ENCODE results near the gene ALMS1.
"Not testable (repeated sequence)": the region's sequence is repeated elsewhere in the genome, so short reads cannot be mapped to it uniquely, and the experiment has no call there.

The ALMS1 gene

GRCh38 chr2:73494031-73494430 lies 108.4 kb downstream of the ALMS1 start:
- Histone ChIP-seq H3K9me2 (replicated peaks; ENCODE audit: insufficient read depth, low read length) (no peaks in the 10 kb centered on the region), H2AFZ (ENCODE audit: low read length) (no peak overlapping the region), H3K4me2 (ENCODE audit: low read depth, low read length) (no peak overlapping the region), H3K79me2 (ENCODE audit: low read length) (no peaks in the 10 kb centered on the region), H4K20me1 (ENCODE audit: insufficient read depth, low read length) (no peaks in the 10 kb centered on the region), H3K36me3 (replicated peaks; ENCODE audit: insufficient read depth, low read length) (no peaks in the 10 kb centered on the region), H3K9me3 (replicated peaks; ENCODE audit: insufficient read depth, low read length) (no peaks in the 10 kb centered on the region), H3F3A (ENCODE audit: insufficient read depth, low read length) (no peaks in the 10 kb centered on the region), H3K27me3 (replicated peaks; ENCODE audit: insufficient read depth, low read length) (no peaks in the 10 kb centered on the region), H3K4me1 (ENCODE audit: low read length) (no peaks in the 10 kb centered on the region), H3K27ac (ENCODE audit: low read length) (no peak overlapping the region), H3K4me3 (ENCODE audit: low read length) (no peak overlapping the region), H3K9ac (ENCODE audit: low read length) (no peak overlapping the region)
- TF ChIP-seq CTCF (IDR thresholded peaks at IDR 0.05; ENCODE audit: low read length) (no peak), EZH2 (optimal IDR thresholded peaks at IDR 0.05; ENCODE audit: low read depth, low read length) (no peak), EZH2phosphoT487 (IDR thresholded peaks at IDR 0.05; ENCODE audit: low read length) (no peak)
- no peak for DNase-seq

GRCh38 chr2:73503992-73504570 lies 118.4 kb downstream of the ALMS1 start:
- Histone ChIP-seq H3K9me2 (replicated peaks; ENCODE audit: insufficient read depth, low read length) (no peaks in the 10 kb centered on the region), H3K9ac (ENCODE audit: low read length) (no peak overlapping the region), H4K20me1 (ENCODE audit: insufficient read depth, low read length) (no peaks in the 10 kb centered on the region), H3K27me3 (replicated peaks; ENCODE audit: insufficient read depth, low read length) (no peaks in the 10 kb centered on the region), H3K9me3 (replicated peaks; ENCODE audit: insufficient read depth, low read length) (no peaks in the 10 kb centered on the region), H3K36me3 (replicated peaks; ENCODE audit: insufficient read depth, low read length) (no peaks in the 10 kb centered on the region), H2AFZ (ENCODE audit: low read length) (no peak overlapping the region), H3F3A (ENCODE audit: insufficient read depth, low read length) (no peaks in the 10 kb centered on the region), H3K4me3 (ENCODE audit: low read length) (no peak overlapping the region), H3K4me1 (ENCODE audit: low read length) (no peaks in the 10 kb centered on the region), H3K27ac (ENCODE audit: low read length) (no peak overlapping the region), H3K4me2 (ENCODE audit: low read depth, low read length) (no peak overlapping the region), H3K79me2 (ENCODE audit: low read length) (no peaks in the 10 kb centered on the region)
- TF ChIP-seq EZH2 (optimal IDR thresholded peaks at IDR 0.05; ENCODE audit: low read depth, low read length): no peak
- TF ChIP-seq CTCF (IDR thresholded peaks at IDR 0.05; ENCODE audit: low read length): no peak
- TF ChIP-seq EZH2phosphoT487 (IDR thresholded peaks at IDR 0.05; ENCODE audit: low read length): no peak
- DNase-seq: no peak

GRCh38 chr2:73504850-73505249 lies 119.2 kb downstream of the ALMS1 start:
- H3F3A ChIP-seq (ENCODE audit: insufficient read depth, low read length); H3K4me1 ChIP-seq (ENCODE audit: low read length); H3K27me3 ChIP-seq (replicated peaks; ENCODE audit: insufficient read depth, low read length); H3K4me2 ChIP-seq (ENCODE audit: low read depth, low read length); H3K9ac ChIP-seq (ENCODE audit: low read length); H3K9me2 ChIP-seq (replicated peaks; ENCODE audit: insufficient read depth, low read length); H2AFZ ChIP-seq (ENCODE audit: low read length); H3K79me2 ChIP-seq (ENCODE audit: low read length); H3K36me3 ChIP-seq (replicated peaks; ENCODE audit: insufficient read depth, low read length); H3K27ac ChIP-seq (ENCODE audit: low read length); H4K20me1 ChIP-seq (ENCODE audit: insufficient read depth, low read length); H3K9me3 ChIP-seq (replicated peaks; ENCODE audit: insufficient read depth, low read length); DNase-seq; H3K4me3 ChIP-seq (ENCODE audit: low read length): not testable (repeated sequence)

GRCh38 chr2:73510470-73510869 lies 124.8 kb downstream of the ALMS1 start:
- H3K9me2 ChIP-seq (replicated peaks; ENCODE audit: insufficient read depth, low read length); H3K4me1 ChIP-seq (ENCODE audit: low read length); H2AFZ ChIP-seq (ENCODE audit: low read length); H3K9me3 ChIP-seq (replicated peaks; ENCODE audit: insufficient read depth, low read length); H3K4me2 ChIP-seq (ENCODE audit: low read depth, low read length); DNase-seq; H3K4me3 ChIP-seq (ENCODE audit: low read length); H3F3A ChIP-seq (ENCODE audit: insufficient read depth, low read length); H3K9ac ChIP-seq (ENCODE audit: low read length); H3K27me3 ChIP-seq (replicated peaks; ENCODE audit: insufficient read depth, low read length); H3K79me2 ChIP-seq (ENCODE audit: low read length); H3K27ac ChIP-seq (ENCODE audit: low read length); H4K20me1 ChIP-seq (ENCODE audit: insufficient read depth, low read length); H3K36me3 ChIP-seq (replicated peaks; ENCODE audit: insufficient read depth, low read length): not testable (repeated sequence)
